ENCODE measurements around the gene FBXL2. TPM values are rescaled to one million over a fixed set of nuclear protein-coding genes. Genes with fewer than 3 reads are reported as not detected.

Gene FBXL2
- total RNA-seq, 2 experiments from 2014 or later: not detected

GRCh38 chr3:33269385-33269784, 7.9 kb upstream of the FBXL2 start:
- Mint-ChIP-seq H3K27ac (no peak overlapping the region), H3K36me3 (ENCODE audit: low read depth) (no peaks in the 10 kb centered on the region), H3K9me3 (peaks cover 5% of the 10 kb centered on the region), H3K4me3 (no peak overlapping the region), H3K27me3 (peaks cover 14% of the 10 kb centered on the region), H3K4me1 (no peaks in the 10 kb centered on the region)
- ChIA-PET POLR2A (no interaction called here), CTCF (no interaction called here)
- no peak for DNase-seq

- no peak overlapping the region for H3K4me3 Mint-ChIP-seq
- CTCF ChIA-PET: no interaction called here
- H3K27ac Mint-ChIP-seq: no peak overlapping the region
- peaks cover under 1% of the 10 kb centered on the region for H3K9me3 Mint-ChIP-seq
- no peak for DNase-seq
- POLR2A ChIA-PET: interaction anchor here (0.6 kb wide), 1 partner anchor 99 kb away, joined by 4 read pairs; no protein-coding TSS in a partner anchor
- no peaks in the 10 kb centered on the region for H3K36me3 Mint-ChIP-seq (ENCODE audit: low read depth)
- no peaks in the 10 kb centered on the region for H3K4me1 Mint-ChIP-seq
- H3K27me3 Mint-ChIP-seq: peaks cover 10% of the 10 kb centered on the region
These were observed 5.9 kb upstream of the FBXL2 start for GRCh38 chr3:33271324-33271723.

- CTCF ChIA-PET: no interaction called here
- Mint-ChIP-seq H3K4me1 (no peaks in the 10 kb centered on the region), H3K4me3 (no peak overlapping the region), H3K36me3 (ENCODE audit: low read depth) (no peaks in the 10 kb centered on the region), H3K27me3 (peaks cover 24% of the 10 kb centered on the region), H3K9me3 (no peaks in the 10 kb centered on the region), H3K27ac (no peak overlapping the region)
- POLR2A ChIA-PET: no interaction called here
- no peak for DNase-seq
These were observed 3.6 kb upstream of the FBXL2 start for GRCh38 chr3:33273628-33274027.

GRCh38 chr3:33278163-33278562, 921 bp downstream of the FBXL2 start:
- H3K36me3 Mint-ChIP-seq (ENCODE audit: low read depth): no peaks in the 10 kb centered on the region

GRCh38 chr3:33287672-33288282, 10.5 kb downstream of the FBXL2 start:
- H3K27me3 Mint-ChIP-seq: peaks cover 26% of the 10 kb centered on the region
- H3K27ac Mint-ChIP-seq: no peak overlapping the region
- no peaks in the 10 kb centered on the region for H3K36me3 Mint-ChIP-seq (ENCODE audit: low read depth)
- DNase-seq: no peak
- H3K4me3 Mint-ChIP-seq: no peak overlapping the region
- H3K4me1 Mint-ChIP-seq: no peaks in the 10 kb centered on the region
- ChIA-PET POLR2A (no interaction called here), CTCF (no interaction called here)
- H3K9me3 Mint-ChIP-seq: no peaks in the 10 kb centered on the region

More at GRCh38 chr3:33278163-33278562, 921 bp downstream of the FBXL2 start:
- CTCF ChIA-PET: no interaction called here
- no peak overlapping the region for H3K4me3 Mint-ChIP-seq
- POLR2A ChIA-PET: no interaction called here
- no peak overlapping the region for H3K27ac Mint-ChIP-seq
- peaks cover 39% of the 10 kb centered on the region for H3K27me3 Mint-ChIP-seq
- H3K4me1 Mint-ChIP-seq: no peaks in the 10 kb centered on the region
- DNase-seq: no peak
- no peaks in the 10 kb centered on the region for H3K9me3 Mint-ChIP-seq

- no peaks in the 10 kb centered on the region for H3K27me3 Mint-ChIP-seq
- H3K36me3 Mint-ChIP-seq (ENCODE audit: low read depth): no peaks in the 10 kb centered on the region
- H3K27ac Mint-ChIP-seq: no peak overlapping the region
- ChIA-PET POLR2A (no interaction called here), CTCF (no interaction called here)
- DNase-seq: no peak
- H3K4me3 Mint-ChIP-seq: no peak overlapping the region
- no peaks in the 10 kb centered on the region for H3K4me1 Mint-ChIP-seq
- H3K9me3 Mint-ChIP-seq: no peaks in the 10 kb centered on the region
These were observed 22.3 kb downstream of the FBXL2 start for GRCh38 chr3:33299395-33300081.

- no peak for DNase-seq
- Mint-ChIP-seq H3K4me1 (no peaks in the 10 kb centered on the region), H3K9me3 (peaks cover 5% of the 10 kb centered on the region), H3K27ac (no peak overlapping the region), H3K36me3 (ENCODE audit: low read depth) (no peaks in the 10 kb centered on the region), H3K4me3 (no peak overlapping the region), H3K27me3 (peaks cover 13% of the 10 kb centered on the region)
- ChIA-PET POLR2A (interaction anchor here (0.6 kb wide), 1 partner anchor 42 kb away, joined by 5 read pairs; no protein-coding TSS in a partner anchor), CTCF (no interaction called here)
These were observed 35.1 kb downstream of the FBXL2 start for GRCh38 chr3:33312361-33312760.

- CTCF ChIA-PET: interaction anchor here (0.7 kb wide), 1 partner anchor 590 kb away, joined by 3 read pairs; no protein-coding TSS in a partner anchor
- Mint-ChIP-seq H3K27me3 (peaks cover 13% of the 10 kb centered on the region), H3K4me1 (no peaks in the 10 kb centered on the region)
These were observed 36.1 kb downstream of the FBXL2 start for GRCh38 chr3:33313331-33313730.

GRCh38 chr3:33314993-33315392, 37.8 kb downstream of the FBXL2 start:
- Mint-ChIP-seq H3K4me1 (no peaks in the 10 kb centered on the region), H3K4me3 (no peak overlapping the region), H3K36me3 (ENCODE audit: low read depth) (no peaks in the 10 kb centered on the region), H3K27ac (no peak overlapping the region), H3K27me3 (peaks cover 14% of the 10 kb centered on the region), H3K9me3 (peaks cover 5% of the 10 kb centered on the region)
- DNase-seq: no peak
- ChIA-PET CTCF (no interaction called here), POLR2A (no interaction called here)

More at GRCh38 chr3:33313331-33313730, 36.1 kb downstream of the FBXL2 start:
- no peaks in the 10 kb centered on the region for H3K36me3 Mint-ChIP-seq (ENCODE audit: low read depth)
- POLR2A ChIA-PET: no interaction called here
- DNase-seq: no peak
- no peak overlapping the region for H3K27ac Mint-ChIP-seq
- H3K9me3 Mint-ChIP-seq: peaks cover 5% of the 10 kb centered on the region
- no peak overlapping the region for H3K4me3 Mint-ChIP-seq

GRCh38 chr3:33315826-33316225, 38.6 kb downstream of the FBXL2 start:
- Mint-ChIP-seq H3K36me3 (ENCODE audit: low read depth) (no peaks in the 10 kb centered on the region), H3K27me3 (peaks cover 14% of the 10 kb centered on the region), H3K4me3 (no peak overlapping the region), H3K9me3 (peaks cover 5% of the 10 kb centered on the region), H3K27ac (no peak overlapping the region), H3K4me1 (no peaks in the 10 kb centered on the region)
- no peak for DNase-seq
- CTCF ChIA-PET: no interaction called here
- POLR2A ChIA-PET: no interaction called here

GRCh38 chr3:33317963-33318709, 40.9 kb downstream of the FBXL2 start:
- H3K4me1 Mint-ChIP-seq: no peaks in the 10 kb centered on the region
- ChIA-PET CTCF (no interaction called here), POLR2A (no interaction called here)

GRCh38 chr3:33318710-33319380, 41.6 kb downstream of the FBXL2 start:
- H3K4me3 Mint-ChIP-seq: no peak overlapping the region
- no peaks in the 10 kb centered on the region for H3K9me3 Mint-ChIP-seq
- no peak overlapping the region for H3K27ac Mint-ChIP-seq
- ChIA-PET POLR2A (no interaction called here), CTCF (no interaction called here)
- H3K27me3 Mint-ChIP-seq: peaks cover 15% of the 10 kb centered on the region
- H3K36me3 Mint-ChIP-seq (ENCODE audit: low read depth): no peaks in the 10 kb centered on the region
- no peak for DNase-seq
- no peaks in the 10 kb centered on the region for H3K4me1 Mint-ChIP-seq

More at GRCh38 chr3:33317963-33318709, 40.9 kb downstream of the FBXL2 start:
- no peak overlapping the region for H3K4me3 Mint-ChIP-seq
- no peak overlapping the region for H3K27ac Mint-ChIP-seq
- no peaks in the 10 kb centered on the region for H3K36me3 Mint-ChIP-seq (ENCODE audit: low read depth)
- no peaks in the 10 kb centered on the region for H3K9me3 Mint-ChIP-seq
- no peak for DNase-seq
- H3K27me3 Mint-ChIP-seq: peaks cover 12% of the 10 kb centered on the region

- Mint-ChIP-seq H3K27me3 (peaks cover 10% of the 10 kb centered on the region), H3K9me3 (no peaks in the 10 kb centered on the region)
- POLR2A ChIA-PET: no interaction called here
These were observed 45.2 kb downstream of the FBXL2 start for GRCh38 chr3:33322412-33322811.

More at GRCh38 chr3:33322412-33322811, 45.2 kb downstream of the FBXL2 start:
- no peak for DNase-seq
- CTCF ChIA-PET: no interaction called here
- Mint-ChIP-seq H3K36me3 (ENCODE audit: low read depth) (no peaks in the 10 kb centered on the region), H3K4me1 (no peaks in the 10 kb centered on the region), H3K4me3 (no peak overlapping the region), H3K27ac (no peak overlapping the region)

Measured in activated CD4-positive, alpha-beta T cell treated with anti-CD3 and anti-CD28 coated beads, Interleukin-2, amount 10 ng/mL, durations not matched to agents 7 days and 5 days (primary cell).